HL-60 (cell line): ENCODE measurements around the gene FOXN1.
A peak's percentile ranks its signal among the peaks of the same experiment; 100 is the strongest.
"Not testable (repeated sequence)": the region's sequence is repeated elsewhere in the genome, so short reads cannot be mapped to it uniquely, and the experiment has no call there.

Experiments used
- DNase-seq, 2 experiments: peaks; one replicate each; pipeline ENCODE4 v3.0.0-alpha.2; 2010 to 2020; ENCODE audit warnings: low read depth in 1 of 2, low spot score in 1 of 2
- H3K27ac ChIP-seq: fragments of 250-450 bp; sonication (Bioruptor Pico); replicated peaks from 2 replicates; pipeline ENCODE4 v1.5.1; 2020; ENCODE audit warnings: mild to moderate bottlenecking, moderate library complexity
- H3K27me3 ChIP-seq: fragments of 250-450 bp; sonication (Bioruptor Pico); 2 replicates; pipeline ENCODE4 v1.5.1; 2021; ENCODE audit warnings: mild to moderate bottlenecking, moderate library complexity; ENCODE audit not compliant: insufficient read depth, poor library complexity, severe bottlenecking
- H3K4me3 ChIP-seq: replicated peaks from 2 replicates; pipeline ENCODE4 v1.5.1; 2011; ENCODE audit warnings: mild to moderate bottlenecking, control low read depth, low read length; ENCODE audit not compliant: insufficient read depth
- CTCF ChIP-seq: IDR thresholded peaks from one replicate; pipeline ENCODE4 v1.5.1; 2011; ENCODE audit warnings: low read length, control low read depth, inconsistent platforms; ENCODE audit not compliant: insufficient read depth
- GABPA ChIP-seq: IDR thresholded peaks from 2 replicates; pipeline ENCODE4 v1.6.1; 2012; ENCODE audit warnings: low read depth
- POLR2AphosphoS5 ChIP-seq: IDR thresholded peaks from 2 replicates; pipeline ENCODE4 v1.6.1; 2012; ENCODE audit warnings: low read depth
- REST ChIP-seq: IDR thresholded peaks from 2 replicates; pipeline ENCODE4 v1.6.1; 2012; ENCODE audit warnings: low read depth; ENCODE audit not compliant: insufficient replicate concordance
- SPI1 ChIP-seq: IDR thresholded peaks from 2 replicates; pipeline ENCODE4 v1.6.1; 2012; ENCODE audit warnings: low read depth, mild to moderate bottlenecking, borderline replicate concordance

Gene FOXN1

DNA sequence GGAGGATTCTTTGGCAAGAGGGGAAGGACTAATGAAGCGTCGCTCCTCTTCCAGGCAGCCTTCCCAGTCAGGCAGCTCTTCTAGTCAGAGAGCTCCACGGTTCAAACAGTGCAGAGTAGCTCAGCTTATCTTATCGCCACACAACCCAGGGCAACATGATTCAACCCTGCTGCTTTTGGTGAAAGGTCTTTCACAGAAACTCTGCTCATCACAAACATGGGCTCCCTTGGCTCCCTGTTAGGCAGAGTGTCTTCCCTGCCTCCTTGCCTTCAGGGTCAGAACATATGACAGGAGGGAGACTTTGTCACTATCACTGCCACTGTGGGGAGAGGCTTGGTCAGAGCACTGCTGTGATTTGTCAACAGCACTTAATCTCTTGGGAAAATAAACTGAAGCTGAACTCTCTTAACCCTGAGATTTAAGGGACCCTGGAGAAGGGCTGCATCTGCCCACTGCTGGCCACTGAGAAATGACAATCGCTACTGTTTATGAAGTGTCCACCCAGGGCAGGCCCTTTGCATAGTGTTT lies 39.6 kb upstream of the FOXN1 start:
- no peak for TF ChIP-seq CTCF
- no peak for TF ChIP-seq POLR2AphosphoS5
- no peak for TF ChIP-seq REST
- TF ChIP-seq SPI1 = no peak
- no peak for TF ChIP-seq GABPA
- Histone ChIP-seq H3K27me3 (peaks cover 8% of the 10 kb centered on the region), H3K27ac (no peak overlapping the region), H3K4me3 (no peak overlapping the region)
- no peak for DNase-seq

GRCh38 chr17:28467456-28468025 lies 38.6 kb upstream of the FOXN1 start:
- no peak for DNase-seq
- H3K4me3 ChIP-seq = peak overlapping the region; percentile 15
- H3K27me3 ChIP-seq = peaks cover 8% of the 10 kb centered on the region
- H3K27ac ChIP-seq = no peak overlapping the region
- TF ChIP-seq POLR2AphosphoS5 (no peak), CTCF (no peak), SPI1 (no peak), GABPA (no peak), REST (no peak)

- H3K27ac ChIP-seq = not testable (repeated sequence)
Measured at GRCh38 chr17:28468033-28468735, 38.0 kb upstream of the FOXN1 start.

GRCh38 chr17:28468781-28469180 lies 37.4 kb upstream of the FOXN1 start:
- no peak for DNase-seq
- Histone ChIP-seq H3K27ac (no peak overlapping the region), H3K4me3 (no peak overlapping the region), H3K27me3 (peaks cover 8% of the 10 kb centered on the region)
- TF ChIP-seq POLR2AphosphoS5 (no peak), REST (no peak), SPI1 (no peak), CTCF (no peak), GABPA (no peak)

More at GRCh38 chr17:28468033-28468735, 38.0 kb upstream of the FOXN1 start:
- DNase-seq, H3K4me3 ChIP-seq, H3K27me3 ChIP-seq: not testable (repeated sequence)
